Panc1 (cell line): Measurements from ENCODE around the gene NUDT16L1. TPM values are rescaled to one million over a fixed set of nuclear protein-coding genes. Genes with fewer than 3 reads are reported as not detected.

Experiments
- ATAC-seq: fragments of 200-7000 bp; cut with Tn5 transposase; 2 replicates; pipeline ENCODE4 v1.9.1; 2020; ENCODE audit warnings: mild to moderate bottlenecking, moderate library complexity
- BruUV-seq: library from RNA; stranded (reverse); fragments of 400-500 nt; replicated peaks from 2 replicates; lab custom pipeline; 2021; lab: Mats Ljungman, UMichigan
- CTCF ChIA-PET: fragments of 300-600 bp; sonication (Branson Sonifier 250); formaldehyde crosslinking; loops from one replicate; lab custom pipeline; 2022; ENCODE audit warnings: antibody characterized with exemption; lab: Charles Lee
- POLR2A ChIA-PET: fragments of 300-600 bp; sonication (Branson Sonifier 250); formaldehyde crosslinking; loops from one replicate; lab custom pipeline; 2022; ENCODE audit warnings: antibody characterized with exemption; lab: Charles Lee
- DNase-seq: peaks from one replicate; pipeline ENCODE4 v3.0.0-alpha.2; 2010; ENCODE audit warnings: low read depth, low spot score
- H3K27ac ChIP-seq: 2 replicates; pipeline ENCODE4 v1.5.1; 2011; ENCODE audit warnings: mild to moderate bottlenecking, low read length, inconsistent platforms
- H3K27me3 ChIP-seq: fragments of 200-500 bp; sonication (Bioruptor generic); 2 replicates; pipeline ENCODE4 v1.6.0; 2014; ENCODE audit warnings: low read length, inconsistent platforms; ENCODE audit not compliant: control insufficient read depth, insufficient read depth
- H3K36me3 ChIP-seq: fragments of 200-500 bp; sonication (Bioruptor generic); 2 replicates; pipeline ENCODE4 v1.5.1; 2014; ENCODE audit warnings: inconsistent platforms, mild to moderate bottlenecking, low read length, moderate library complexity; ENCODE audit not compliant: control insufficient read depth, insufficient read depth
- H3K4me1 ChIP-seq: 2 replicates; pipeline ENCODE4 v1.5.1; 2011; ENCODE audit warnings: inconsistent platforms, mild to moderate bottlenecking, low read length, moderate library complexity; ENCODE audit not compliant: control insufficient read depth, insufficient read depth
- H3K4me3 ChIP-seq, 2 experiments: 2 replicates each; pipeline ENCODE4 v1.5.1; 2011 to 2012; ENCODE audit warnings: low read depth in 2 of 2, low read length in 2 of 2, mild to moderate bottlenecking in 2 of 2, inconsistent platforms in 1 of 2, moderate library complexity in 1 of 2
- H3K9me3 ChIP-seq: fragments of 200-500 bp; sonication (Bioruptor generic); 2 replicates; pipeline ENCODE4 v1.5.1; 2014; ENCODE audit warnings: low read depth, mild to moderate bottlenecking, inconsistent platforms, low read length, moderate library complexity; ENCODE audit not compliant: control insufficient read depth, insufficient read depth
- CTCF ChIP-seq: fragments of 450-650 bp; IDR thresholded peaks from 2 replicates; pipeline ENCODE4 v1.5.1; 2017; ENCODE audit warnings: mild to moderate bottlenecking
- POLR2AphosphoS5 ChIP-seq: IDR thresholded peaks from 2 replicates; pipeline ENCODE4 v1.6.1; 2012; ENCODE audit warnings: mild to moderate bottlenecking, low read depth, low read length, moderate library complexity
- REST ChIP-seq, 2 experiments: IDR thresholded peaks; 2 replicates each; pipeline ENCODE4 v1.6.1; 2011 to 2012; ENCODE audit warnings: low read depth in 2 of 2, control low read depth in 1 of 2, low read length in 1 of 2, mild to moderate bottlenecking in 1 of 2, moderate library complexity in 1 of 2; ENCODE audit not compliant: insufficient read depth in 1 of 2
- SIN3A ChIP-seq: IDR thresholded peaks from 2 replicates; pipeline ENCODE4 v1.6.1; 2012; ENCODE audit warnings: low read depth, mild to moderate bottlenecking, low read length, moderate library complexity, borderline replicate concordance; ENCODE audit not compliant: insufficient read depth
- TCF7L2 ChIP-seq: IDR thresholded peaks from 2 replicates; pipeline ENCODE4 v1.6.1; 2011; ENCODE audit warnings: mild to moderate bottlenecking, low read depth, low read length, inconsistent platforms
- in situ Hi-C: cut with HindIII; loops from 2 replicates; pipeline ENCODE4 v1.10.0; 2016; ENCODE audit warnings: low sequenced_read_pairs, low pct_unique_long_range_greater_than_20kb
- intact Hi-C: fragments of 100-400 bp; cut with micrococcal nuclease; formaldehyde crosslinking; loops from one replicate; pipeline ENCODE4 v1.10.0; 2022; ENCODE audit not compliant: unreplicated experiment
- total RNA-seq: library from RNA; stranded (reverse); gene quantifications from one replicate; pipeline ENCODE4 v1.2.1, GENCODE V29; 2021; ENCODE audit not compliant: unreplicated experiment

NUDT16L1 gene
- total RNA-seq, 1 experiment from 2014 or later: 42.9 TPM

DNA sequence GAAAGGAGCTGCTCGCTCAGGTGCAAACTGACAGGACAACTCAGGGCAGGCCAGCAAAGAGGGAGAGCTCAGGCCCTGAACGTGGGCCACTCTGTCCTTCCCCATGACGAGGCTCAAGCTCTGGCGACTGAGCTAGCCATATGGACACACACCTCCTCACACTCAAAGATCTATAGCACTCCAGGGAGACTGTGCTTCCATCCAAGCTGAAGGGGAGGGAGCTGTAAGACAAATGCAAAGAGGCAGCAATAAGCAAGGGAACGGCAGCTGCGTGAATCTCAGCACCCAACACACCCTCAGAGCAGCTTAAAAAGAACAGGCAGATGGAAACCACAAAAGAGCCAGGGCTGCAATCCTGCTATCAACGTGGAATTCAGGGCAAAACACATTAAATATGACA, 13.5 kb downstream of the NUDT16L1 start:
- Histone ChIP-seq H3K4me3 (no peak overlapping the region), H3K9me3 (no peaks in the 10 kb centered on the region), H3K36me3 (peaks cover 2% of the 10 kb centered on the region), H3K4me1 (no peaks in the 10 kb centered on the region), H3K27me3 (no peaks in the 10 kb centered on the region), H3K27ac (no peak overlapping the region)
- DNase-seq (no peak), ATAC-seq (0 out of 2 replicates have a peak, but pooled peaks have one; percentile 12)
- in situ Hi-C loops: no loop called here
- CTCF ChIA-PET: no interaction called here
- POLR2A ChIA-PET: no interaction called here
- intact Hi-C loops: no loop called here
- no TSS peak for BruUV-seq
- no peak for TF ChIP-seq TCF7L2
- no peak for TF ChIP-seq CTCF
- TF ChIP-seq SIN3A: no peak
- no peak for TF ChIP-seq POLR2AphosphoS5
- TF ChIP-seq REST (IDR thresholded peaks at IDR 0.05; ENCODE audit: insufficient read depth in 1 of 2, low read depth in 2 of 2, low read length in 1 of 2): no peak

GRCh38 chr16:4709481-4709880, 16.1 kb downstream of the NUDT16L1 start:
- POLR2A ChIA-PET: no interaction called here
- no peak for DNase-seq
- Histone ChIP-seq H3K4me1 (no peaks in the 10 kb centered on the region), H3K9me3 (no peaks in the 10 kb centered on the region), H3K4me3 (no peak overlapping the region), H3K36me3 (no peaks in the 10 kb centered on the region; the same call in 1 of the 2 replicates), H3K27me3 (no peaks in the 10 kb centered on the region), H3K27ac (no peak overlapping the region)
- TF ChIP-seq POLR2AphosphoS5: no peak
- no peak for TF ChIP-seq CTCF
- no peak for TF ChIP-seq SIN3A
- no peak for TF ChIP-seq REST (IDR thresholded peaks at IDR 0.05; ENCODE audit: insufficient read depth in 1 of 2, low read depth in 2 of 2, low read length in 1 of 2)
- no peak for TF ChIP-seq TCF7L2
- BruUV-seq: no TSS peak
- no peak for ATAC-seq
- in situ Hi-C loops: no loop called here
- CTCF ChIA-PET: no interaction called here
- intact Hi-C loops: no loop called here
